Eye (tissue), 1 donor: ENCODE measurements around the gene PALLD.
"Not testable (repeated sequence)": the region's sequence is repeated elsewhere in the genome, so short reads cannot be mapped to it uniquely, and the experiment has no call there.

Source experiments
- DNase-seq: peaks from one replicate; pipeline ENCODE4 v3.0.0-alpha.2; 2015

Gene PALLD

DNA sequence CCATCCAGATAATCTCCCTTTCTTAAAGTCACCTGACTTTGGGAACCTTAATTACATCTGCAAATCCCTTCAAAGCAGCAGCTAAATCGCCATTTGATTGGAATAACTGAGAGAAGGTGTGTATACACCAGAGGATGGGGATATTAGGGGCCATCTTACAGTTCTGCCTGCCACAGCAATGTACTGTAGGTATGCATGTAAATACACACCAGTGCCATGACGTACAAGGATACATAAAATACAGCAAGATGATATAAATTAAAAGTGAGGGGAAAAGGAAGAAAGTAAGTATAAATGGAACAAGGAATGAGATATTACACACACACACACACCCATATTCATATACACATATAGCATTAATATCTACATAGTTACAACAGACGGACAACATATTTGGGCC lies 432.0 kb downstream of the PALLD start:
- DNase-seq = no peak

GRCh38 chr4:168930413-168931196 lies 433.8 kb downstream of the PALLD start:
- DNase-seq = no peak

DNA sequence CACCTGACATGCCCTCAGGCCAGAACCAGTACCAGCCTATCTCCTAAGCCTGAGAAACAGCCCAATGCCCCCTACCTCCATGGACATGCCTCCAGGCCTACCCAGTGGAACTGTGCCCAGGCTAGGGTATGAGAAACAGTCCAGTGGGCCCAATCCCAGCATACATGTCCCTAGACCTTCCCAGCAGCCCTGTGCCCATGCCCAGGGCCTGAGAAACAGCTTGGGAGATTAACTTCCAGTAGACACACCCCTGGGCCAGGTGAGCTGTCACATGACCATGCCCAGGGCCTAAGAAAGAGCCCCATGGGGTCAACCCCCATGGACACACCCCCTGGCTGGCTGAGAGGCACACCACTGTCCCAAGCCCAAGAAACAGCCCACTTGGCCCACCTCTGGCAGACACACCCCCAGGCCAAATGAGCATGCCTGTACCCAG lies 434.4 kb downstream of the PALLD start:
- DNase-seq = no peak

- no peak for DNase-seq
These were observed 435.3 kb downstream of the PALLD start for GRCh38 chr4:168932138-168932537.

- no peak for DNase-seq
These were observed 436.6 kb downstream of the PALLD start for GRCh38 chr4:168933423-168933822.

DNA sequence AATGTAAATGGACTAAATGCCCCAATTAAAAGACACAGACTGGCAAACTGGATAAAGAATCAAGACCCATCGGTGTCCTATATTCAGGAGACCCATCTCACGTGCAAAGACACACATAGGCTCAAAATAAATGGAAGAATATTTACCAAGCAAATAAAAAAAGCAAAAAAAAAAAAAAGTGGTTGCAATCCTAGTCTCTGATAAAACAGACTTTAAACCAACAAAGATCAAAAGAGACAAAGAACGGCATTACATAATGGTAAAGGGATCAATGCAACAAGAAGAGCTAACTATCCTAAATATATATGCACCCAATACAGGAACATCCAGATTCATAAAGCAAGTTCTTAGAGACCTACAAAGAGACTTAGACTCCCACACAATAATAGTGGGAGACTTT lies 440.6 kb downstream of the PALLD start:
- DNase-seq = not testable (repeated sequence)

DNA sequence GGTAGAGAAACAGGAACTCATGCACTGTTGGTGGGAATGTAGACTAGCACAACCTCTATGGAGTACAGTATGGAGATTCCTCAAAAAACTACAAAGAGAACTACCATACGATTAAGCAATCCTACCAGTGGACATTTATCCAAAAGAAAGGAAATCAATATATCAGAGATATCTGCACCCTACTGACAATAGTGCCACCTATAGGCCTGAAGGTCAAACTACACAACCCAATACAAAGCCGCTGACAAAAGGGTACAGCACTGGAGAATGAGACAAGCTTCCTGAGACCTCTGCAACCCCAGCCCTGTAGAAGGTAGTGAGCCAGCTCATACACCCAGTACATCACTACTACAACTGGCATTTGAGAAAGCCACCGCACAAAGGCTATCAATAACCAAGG lies 446.1 kb downstream of the PALLD start:
- DNase-seq = no peak

GRCh38 chr4:168945291-168945690 lies 448.4 kb downstream of the PALLD start:
- DNase-seq = no peak

GRCh38 chr4:168952821-168953246 lies 456.0 kb downstream of the PALLD start:
- not testable (repeated sequence) for DNase-seq

GRCh38 chr4:168955674-168956073 lies 458.8 kb downstream of the PALLD start:
- no peak for DNase-seq

- no peak for DNase-seq
These were observed 463.9 kb downstream of the PALLD start for GRCh38 chr4:168960716-168961115.

DNA sequence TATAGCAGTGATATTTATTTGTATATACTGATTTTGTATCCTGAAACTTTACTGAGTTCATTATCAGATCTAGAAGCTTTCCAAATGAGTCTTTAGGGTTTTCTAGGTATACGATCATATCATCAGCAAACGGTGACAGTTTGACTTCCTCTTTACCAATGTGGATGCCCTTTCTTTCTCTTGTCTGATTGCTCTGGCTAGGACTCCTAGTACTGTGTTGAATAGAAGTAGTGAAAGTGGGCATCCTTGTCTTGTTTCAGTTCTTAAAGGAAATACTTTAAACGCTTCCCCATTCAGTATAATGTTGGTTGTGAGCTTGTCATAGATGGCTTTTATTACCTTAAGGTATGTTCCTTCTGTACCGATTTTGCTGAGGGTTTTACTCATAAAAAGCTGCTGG lies 475.7 kb downstream of the PALLD start:
- DNase-seq = no peak
